Keratinocyte (primary cell): ENCODE data around the gene NKX3-2. TPM values are rescaled to one million over a fixed set of nuclear protein-coding genes. Genes with fewer than 3 reads are reported as not detected.

ENCODE experiments used
- DNase-seq: peaks from one replicate; pipeline ENCODE4 v3.0.0-alpha.2; 2011; ENCODE audit warnings: low read depth, missing footprints, low spot score
- FAIRE-seq: peaks from 2 replicates; lab custom pipeline; 2011; peaks lifted over from hg19 to GRCh38; lab: Jason Lieb, UNC
- H2AFZ ChIP-seq: 2 replicates; pipeline ENCODE4 v1.6.0; 2012; ENCODE audit warnings: low read length, control low read depth, inconsistent platforms; ENCODE audit not compliant: control insufficient read depth
- H3K27ac ChIP-seq: 2 replicates; pipeline ENCODE4 v1.5.1; 2011; ENCODE audit warnings: low read length; ENCODE audit not compliant: control insufficient read depth, insufficient read depth
- H3K27me3 ChIP-seq: 3 replicates; pipeline ENCODE4 v1.6.0; 2011; ENCODE audit warnings: low read length; ENCODE audit not compliant: control insufficient read depth, insufficient read depth; ENCODE audit errors: extremely low read depth
- H3K36me3 ChIP-seq, 2 experiments: 2 replicates in 1 of 2; 3 replicates in 1 of 2; pipeline ENCODE4 v1.5.1; 2011; ENCODE audit warnings: low read length in 2 of 2, mild to moderate bottlenecking in 1 of 2; ENCODE audit not compliant: control insufficient read depth in 2 of 2, insufficient read depth in 2 of 2; ENCODE audit errors: extremely low read depth in 1 of 2
- H3K4me1 ChIP-seq: 3 replicates; pipeline ENCODE4 v1.5.1; 2011; ENCODE audit warnings: low read length; ENCODE audit not compliant: control insufficient read depth, insufficient read depth; ENCODE audit errors: extremely low read depth
- H3K4me2 ChIP-seq: 3 replicates; pipeline ENCODE4 v1.6.0; 2011; ENCODE audit warnings: low read depth, low read length; ENCODE audit not compliant: control insufficient read depth, insufficient read depth; ENCODE audit errors: extremely low read depth
- H3K4me3 ChIP-seq, 3 experiments: fragments of 200-600 bp in 1 of 3; sonication (generic) in 1 of 3; 2 replicates in 2 of 3; 3 replicates in 1 of 3; pipeline ENCODE4 v1.5.1; 2011 to 2016; ENCODE audit warnings: low read length in 3 of 3, mild to moderate bottlenecking in 3 of 3, control low read depth in 2 of 3, inconsistent platforms in 1 of 3, low read depth in 1 of 3, mixed read lengths in 1 of 3, mixed run types in 1 of 3, moderate library complexity in 1 of 3; ENCODE audit not compliant: control insufficient read depth in 2 of 3, insufficient read depth in 2 of 3; ENCODE audit errors: extremely low read depth in 1 of 3
- H3K79me2 ChIP-seq: 2 replicates; pipeline ENCODE4 v1.6.0; 2012; ENCODE audit warnings: low read length; ENCODE audit not compliant: control insufficient read depth, insufficient read depth
- H3K9ac ChIP-seq: 3 replicates; pipeline ENCODE4 v1.6.0; 2011; ENCODE audit warnings: low read length; ENCODE audit not compliant: control insufficient read depth, insufficient read depth; ENCODE audit errors: extremely low read depth
- H3K9me1 ChIP-seq: 3 replicates; pipeline ENCODE4 v1.6.0; 2011; ENCODE audit warnings: low read length; ENCODE audit not compliant: control insufficient read depth, insufficient read depth; ENCODE audit errors: extremely low read depth
- H3K9me3 ChIP-seq: 2 replicates; pipeline ENCODE4 v1.5.1; 2012; ENCODE audit warnings: low read depth, low read length; ENCODE audit not compliant: control insufficient read depth
- H4K20me1 ChIP-seq: 3 replicates; pipeline ENCODE4 v1.6.0; 2011; ENCODE audit warnings: low read length; ENCODE audit not compliant: control insufficient read depth, insufficient read depth; ENCODE audit errors: extremely low read depth
- EZH2 ChIP-seq: IDR thresholded peaks from one replicate; pipeline ENCODE4 v1.6.1; 2012; ENCODE audit warnings: inconsistent platforms, mild to moderate bottlenecking, low read length, moderate library complexity
- dilution Hi-C: fragments of 300-500 bp; cut with MboI; formaldehyde crosslinking; loops from one replicate; pipeline ENCODE4 v1.7.0; 2020; ENCODE audit warnings: low sequenced_read_pairs; ENCODE audit not compliant: extremely low pct_ligation_motif_present
- polyA plus RNA-seq, 5 experiments: library from polyadenylated mRNA; depleted of rRNA in 3 of 5; stranded (reverse) in 3 of 5; stranded (forward) in 1 of 5; unstranded in 1 of 5; fragments of >200 nt; gene quantifications; 1 replicate in 1 of 5; 2 replicates in 3 of 5; 3 replicates in 1 of 5; pipeline versions ENCODE4 v1.2.1 to v1.2.3, GENCODE V29; 2011 to 2012; ENCODE audit warnings: missing spikeins in 2 of 5, low read depth in 1 of 5, low replicate concordance in 1 of 5
- TF ChIP-seq, protein P1 (sequence below), 3 experiments: IDR thresholded peaks in 1 of 3; conservative IDR thresholded peaks in 1 of 3; optimal IDR thresholded peaks in 1 of 3; 2 replicates in 2 of 3; 3 replicates in 1 of 3; pipeline versions ENCODE3 to v1.5.1; 2011; ENCODE audit warnings: low read length in 3 of 3, mild to moderate bottlenecking in 3 of 3, moderate library complexity in 2 of 3, control low read depth in 1 of 3, inconsistent platforms in 1 of 3; ENCODE audit not compliant: insufficient read depth in 2 of 3; ENCODE audit errors: extremely low read depth in 1 of 3

The NKX3-2 gene
- polyA plus RNA-seq, 1 donor (not counting 4 experiments of a cell fraction or from before 2014, with no cell fraction given): 0.04 TPM

DNA sequence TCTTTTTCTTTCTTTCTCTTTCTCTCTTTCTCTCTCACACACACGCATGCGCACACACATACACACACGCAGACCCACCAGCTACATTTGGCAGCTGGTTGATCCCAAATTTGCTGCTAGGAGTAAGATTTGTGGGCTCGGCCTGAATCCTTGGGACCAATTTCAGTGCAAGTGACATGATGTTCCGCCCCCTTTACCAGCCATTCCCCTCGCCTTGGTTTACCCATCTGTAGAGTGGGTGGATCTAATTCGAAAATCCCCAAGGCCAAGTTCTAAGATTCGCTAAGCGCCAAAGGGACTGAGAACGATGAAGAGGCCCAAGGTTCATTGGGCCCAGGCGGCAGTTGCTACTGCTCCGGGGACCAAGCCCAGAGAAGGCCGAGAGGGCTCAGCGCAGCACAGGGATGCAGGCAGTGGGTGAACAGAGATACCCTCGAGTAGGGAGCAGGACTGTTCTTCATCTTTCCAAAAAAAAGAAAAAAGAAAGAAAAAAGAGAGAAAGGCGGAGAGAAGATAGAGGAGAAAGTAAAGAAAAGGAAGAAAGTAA lies 5.8 kb downstream of the NKX3-2 start:
- dilution Hi-C loops: no loop called here
- Histone ChIP-seq H3K4me1 (peaks cover 2% of the 10 kb centered on the region), H3K36me3 (no peaks in the 10 kb centered on the region), H3K79me2 (no peaks in the 10 kb centered on the region), H3K27me3 (peaks cover 100% of the 10 kb centered on the region), H3K9me1 (no peaks in the 10 kb centered on the region), H3K27ac (no peak overlapping the region), H3K9ac (no peak overlapping the region), H3K4me2 (no peak overlapping the region), H2AFZ (no peak overlapping the region), H3K9me3 (peaks cover 2% of the 10 kb centered on the region), H3K4me3 (no peak overlapping the region), H4K20me1 (peaks cover 6% of the 10 kb centered on the region)
- DNase-seq (no peak), FAIRE-seq (no peak)
- TF ChIP-seq, protein P1, sequence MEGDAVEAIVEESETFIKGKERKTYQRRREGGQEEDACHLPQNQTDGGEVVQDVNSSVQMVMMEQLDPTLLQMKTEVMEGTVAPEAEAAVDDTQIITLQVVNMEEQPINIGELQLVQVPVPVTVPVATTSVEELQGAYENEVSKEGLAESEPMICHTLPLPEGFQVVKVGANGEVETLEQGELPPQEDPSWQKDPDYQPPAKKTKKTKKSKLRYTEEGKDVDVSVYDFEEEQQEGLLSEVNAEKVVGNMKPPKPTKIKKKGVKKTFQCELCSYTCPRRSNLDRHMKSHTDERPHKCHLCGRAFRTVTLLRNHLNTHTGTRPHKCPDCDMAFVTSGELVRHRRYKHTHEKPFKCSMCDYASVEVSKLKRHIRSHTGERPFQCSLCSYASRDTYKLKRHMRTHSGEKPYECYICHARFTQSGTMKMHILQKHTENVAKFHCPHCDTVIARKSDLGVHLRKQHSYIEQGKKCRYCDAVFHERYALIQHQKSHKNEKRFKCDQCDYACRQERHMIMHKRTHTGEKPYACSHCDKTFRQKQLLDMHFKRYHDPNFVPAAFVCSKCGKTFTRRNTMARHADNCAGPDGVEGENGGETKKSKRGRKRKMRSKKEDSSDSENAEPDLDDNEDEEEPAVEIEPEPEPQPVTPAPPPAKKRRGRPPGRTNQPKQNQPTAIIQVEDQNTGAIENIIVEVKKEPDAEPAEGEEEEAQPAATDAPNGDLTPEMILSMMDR (optimal IDR thresholded peaks at IDR 0.05 in 1 of 3, IDR thresholded peaks at IDR 0.05 in 1 of 3, conservative IDR thresholded peaks at IDR 0.05 in 1 of 3; ENCODE audit: extremely low read depth in 1 of 3, insufficient read depth in 2 of 3, low read length in 3 of 3): no peak
- no peak for TF ChIP-seq EZH2

- TF ChIP-seq, protein P1 (optimal IDR thresholded peaks at IDR 0.05 in 1 of 3, IDR thresholded peaks at IDR 0.05 in 1 of 3, conservative IDR thresholded peaks at IDR 0.05 in 1 of 3; ENCODE audit: extremely low read depth in 1 of 3, insufficient read depth in 2 of 3, low read length in 3 of 3): no peak
- peak; percentile 1 for TF ChIP-seq EZH2
- peaks cover 100% of the 10 kb centered on the region for H3K27me3 ChIP-seq
- H3K9ac ChIP-seq: no peak overlapping the region
- dilution Hi-C loops: no loop called here
- no peaks in the 10 kb centered on the region for H3K9me1 ChIP-seq
- H2AFZ ChIP-seq: no peak overlapping the region
- H3K79me2 ChIP-seq: no peaks in the 10 kb centered on the region
- FAIRE-seq: no peak
- peaks cover 2% of the 10 kb centered on the region for H3K4me1 ChIP-seq
- no peak overlapping the region for H3K4me3 ChIP-seq
- no peak for DNase-seq
- no peak overlapping the region for H3K4me2 ChIP-seq
- peaks cover 6% of the 10 kb centered on the region for H4K20me1 ChIP-seq
- no peaks in the 10 kb centered on the region for H3K9me3 ChIP-seq
- no peaks in the 10 kb centered on the region for H3K36me3 ChIP-seq
- no peak overlapping the region for H3K27ac ChIP-seq
Measured at GRCh38 chr4:13537832-13538177, 6.5 kb downstream of the NKX3-2 start.
